Transverse colon (tissue), 3 donors: ENCODE data around the gene ERF.

ENCODE experiments used
- CTCF ChIP-seq, 5 experiments: fragments of 200-600 bp in 3 of 5; fragments of 450-650 bp in 2 of 5; sonication (generic) in 3 of 5; IDR thresholded peaks; 1 replicate in 2 of 5; 2 replicates in 3 of 5; pipeline ENCODE4 v1.5.1; 2016 to 2017; ENCODE audit warnings: antibody characterized with exemption in 5 of 5, inconsistent platforms in 3 of 5, mild to moderate bottlenecking in 2 of 5, moderate library complexity in 1 of 5
- POLR2A ChIP-seq: fragments of 450-650 bp; IDR thresholded peaks from one replicate; pipeline ENCODE4 v1.6.1; 2016; ENCODE audit warnings: antibody characterized with exemption, mild to moderate bottlenecking, moderate library complexity

DNA sequence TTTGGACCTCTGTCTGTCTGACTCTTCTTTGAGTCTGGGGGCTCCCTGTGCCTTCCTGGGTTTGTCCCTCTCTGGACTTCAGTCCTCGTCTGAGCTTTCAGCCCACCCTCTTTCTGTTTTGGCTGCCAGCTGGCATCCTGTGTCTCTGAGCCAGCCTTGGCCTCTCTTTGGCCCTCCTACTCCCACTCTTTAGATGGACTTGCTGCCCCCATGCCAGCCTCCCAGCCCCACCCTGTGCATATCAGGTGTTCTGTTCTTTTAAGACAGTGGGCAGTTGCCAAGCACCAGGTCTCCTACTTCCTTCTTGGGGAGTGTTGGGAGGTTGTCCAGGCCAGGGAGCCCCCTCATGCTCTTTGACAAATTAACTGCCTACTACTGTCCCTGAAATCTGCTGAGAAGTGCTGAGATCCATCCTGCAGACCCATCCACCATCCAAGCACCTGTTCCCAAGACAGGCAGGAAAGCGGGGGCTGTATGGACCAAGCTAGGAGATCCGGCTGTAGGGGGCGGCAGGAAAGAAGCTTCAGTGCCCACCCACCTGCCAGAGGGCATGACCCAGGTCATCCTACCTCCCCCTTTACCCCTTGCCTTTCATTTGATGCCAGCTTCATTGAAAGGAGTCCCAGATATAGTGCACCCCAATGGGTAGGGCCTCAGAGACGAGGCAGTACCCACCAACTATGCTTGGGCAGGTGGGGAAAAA lies 23.7 kb upstream of the ERF start:
- TF ChIP-seq CTCF (IDR thresholded peaks at IDR 0.05): no peak
- TF ChIP-seq POLR2A: no peak
